ENCODE results near the gene USH2A. TPM values are rescaled to one million over a fixed set of nuclear protein-coding genes. Genes with fewer than 3 reads are reported as not detected.
A peak's percentile ranks its signal among the peaks of the same experiment; 100 is the strongest.

The USH2A gene
- total and polyA plus RNA-seq, 11 donors = 0.03 to 4.7 (median 1.7) TPM

DNA sequence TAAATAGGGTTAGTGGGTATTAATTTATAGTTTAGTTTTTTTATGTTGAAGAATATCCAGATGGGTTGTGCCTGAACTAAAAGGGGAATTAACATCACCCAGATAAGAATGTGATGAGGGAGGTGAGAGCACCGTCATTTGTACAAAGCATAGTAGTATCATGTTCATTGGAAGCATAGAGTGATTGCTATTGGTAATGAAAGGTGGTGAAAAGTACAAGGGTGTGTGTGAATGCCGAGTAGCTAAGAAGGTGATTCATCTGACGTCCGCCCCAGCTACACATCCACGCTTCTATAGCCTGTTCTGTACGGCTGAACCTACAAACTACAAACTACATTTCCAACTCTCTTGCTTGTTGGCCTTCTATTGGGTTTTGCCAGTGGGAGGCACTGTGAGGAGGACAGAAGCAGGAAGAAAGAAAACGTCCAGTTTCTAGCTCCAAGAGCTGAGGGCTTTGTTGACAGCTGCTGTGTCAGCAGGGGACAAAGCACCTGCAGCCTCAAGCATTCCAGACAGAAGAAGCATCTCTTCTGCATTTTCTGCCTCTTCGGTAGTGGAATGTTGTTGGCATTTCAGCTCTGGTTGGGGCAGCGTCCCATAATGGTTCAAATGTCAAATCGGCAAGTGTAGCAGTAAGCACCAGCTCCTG is 451.3 kb downstream of the USH2A start:
- Histone ChIP-seq H3K27ac (no peak overlapping the region), H3K36me3 (no peaks in the 10 kb centered on the region), H3K27me3 (no peaks in the 10 kb centered on the region), H3K4me3 (no peak overlapping the region), H3K9me3 (no peaks in the 10 kb centered on the region), H3K4me1 (no peaks in the 10 kb centered on the region)
- TF ChIP-seq, protein P1, sequence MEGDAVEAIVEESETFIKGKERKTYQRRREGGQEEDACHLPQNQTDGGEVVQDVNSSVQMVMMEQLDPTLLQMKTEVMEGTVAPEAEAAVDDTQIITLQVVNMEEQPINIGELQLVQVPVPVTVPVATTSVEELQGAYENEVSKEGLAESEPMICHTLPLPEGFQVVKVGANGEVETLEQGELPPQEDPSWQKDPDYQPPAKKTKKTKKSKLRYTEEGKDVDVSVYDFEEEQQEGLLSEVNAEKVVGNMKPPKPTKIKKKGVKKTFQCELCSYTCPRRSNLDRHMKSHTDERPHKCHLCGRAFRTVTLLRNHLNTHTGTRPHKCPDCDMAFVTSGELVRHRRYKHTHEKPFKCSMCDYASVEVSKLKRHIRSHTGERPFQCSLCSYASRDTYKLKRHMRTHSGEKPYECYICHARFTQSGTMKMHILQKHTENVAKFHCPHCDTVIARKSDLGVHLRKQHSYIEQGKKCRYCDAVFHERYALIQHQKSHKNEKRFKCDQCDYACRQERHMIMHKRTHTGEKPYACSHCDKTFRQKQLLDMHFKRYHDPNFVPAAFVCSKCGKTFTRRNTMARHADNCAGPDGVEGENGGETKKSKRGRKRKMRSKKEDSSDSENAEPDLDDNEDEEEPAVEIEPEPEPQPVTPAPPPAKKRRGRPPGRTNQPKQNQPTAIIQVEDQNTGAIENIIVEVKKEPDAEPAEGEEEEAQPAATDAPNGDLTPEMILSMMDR (IDR thresholded peaks at IDR 0.05) = no peak
- TF ChIP-seq POLR2A (IDR thresholded peaks at IDR 0.05) = no peak
- WGBS, 4 donors = 40 to 45% (median 44%) methylated on average over 10 of the region's 10 CpGs
- intact Hi-C loops (cut with DNase I) = no loop called here
- no peak for DNase-seq
- peak in 2 of 4 donors; percentile 64 to 67 for ATAC-seq

GRCh38 chr1:215970406-215970805 is 452.8 kb downstream of the USH2A start:
- Histone ChIP-seq H3K4me1 (no peaks in the 10 kb centered on the region), H3K27me3 (no peaks in the 10 kb centered on the region), H3K36me3 (no peaks in the 10 kb centered on the region), H3K27ac (no peak overlapping the region), H3K4me3 (no peak overlapping the region), H3K9me3 (no peaks in the 10 kb centered on the region)
- 33 to 42% (median 35%) methylated on average over 6 of the region's 6 CpGs for WGBS, 4 donors
- no peak for DNase-seq
- TF ChIP-seq, protein P1 (IDR thresholded peaks at IDR 0.05) = no peak
- no peak for TF ChIP-seq POLR2A (IDR thresholded peaks at IDR 0.05)
- peak in 2 of 4 donors; percentile 73 to 80 for ATAC-seq
- intact Hi-C loops (cut with DNase I) = no loop called here

DNA sequence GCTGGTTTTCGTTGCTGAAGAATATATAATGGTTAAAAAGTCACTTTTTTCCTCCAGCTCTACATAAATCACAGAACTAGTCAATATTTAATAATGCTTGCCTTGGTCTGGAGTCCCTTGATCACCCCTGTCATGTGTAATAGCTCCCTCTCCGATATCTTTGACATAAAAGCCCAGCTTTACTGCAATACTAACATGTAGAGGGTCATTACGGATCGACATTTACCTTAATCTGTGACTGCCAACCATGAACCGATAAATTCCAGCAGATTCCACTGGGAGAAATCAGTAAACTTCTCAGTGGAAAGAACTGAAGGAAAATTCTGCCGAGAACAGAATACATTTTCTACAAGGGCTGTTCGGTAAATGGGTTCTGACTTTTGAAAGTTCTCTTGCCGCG is 459.6 kb downstream of the USH2A start:
- 88 to 92% (median 91%) methylated on average over 9 of the region's 9 CpGs for WGBS, 4 donors
- no peaks in the 10 kb centered on the region for H3K9me3 ChIP-seq
- no peak for DNase-seq
- ATAC-seq = no peak
- H3K4me3 ChIP-seq = no peak overlapping the region
- H3K27me3 ChIP-seq = peaks cover 0 to 2% (median 0%) of the 10 kb centered on the region in 9 donors
- no peaks in the 10 kb centered on the region for H3K4me1 ChIP-seq
- no peaks in the 10 kb centered on the region for H3K36me3 ChIP-seq
- TF ChIP-seq, protein P1 (IDR thresholded peaks at IDR 0.05) = no peak
- H3K27ac ChIP-seq = no peak overlapping the region
- intact Hi-C loops (cut with DNase I) = no loop called here

GRCh38 chr1:215963040-215963439 is 460.2 kb downstream of the USH2A start:
- no peaks in the 10 kb centered on the region for H3K4me1 ChIP-seq
- H3K36me3 ChIP-seq = no peaks in the 10 kb centered on the region
- TF ChIP-seq, protein P1 (IDR thresholded peaks at IDR 0.05) = no peak
- TF ChIP-seq POLR2A (IDR thresholded peaks at IDR 0.05) = no peak
- H3K27me3 ChIP-seq = peaks cover 0 to 5% (median 0%) of the 10 kb centered on the region in 9 donors
- no peaks in the 10 kb centered on the region for H3K9me3 ChIP-seq
- H3K27ac ChIP-seq = no peak overlapping the region
- WGBS, 4 donors = 56 to 69% (median 59%) methylated on average over 1 of the region's 1 CpG
- H3K4me3 ChIP-seq = no peak overlapping the region
- DNase-seq (no peak), ATAC-seq (no peak)
- intact Hi-C loops (cut with DNase I) = no loop called here
